SK-N-SH (cell line): Measurements from ENCODE around the gene TIGD2. TPM values are rescaled to one million over a fixed set of nuclear protein-coding genes. Genes with fewer than 3 reads are reported as not detected.

Experiments used
- CTCF ChIA-PET: fragments of 300-600, 350-600 bp; formaldehyde crosslinking; extraction: SDS; loops from one replicate; lab custom pipeline; 2021; lab: Yijun Ruan, JAX
- POLR2A ChIA-PET: fragments of 350-600 bp; sonication (Branson Sonifier 250); formaldehyde crosslinking; extraction: SDS; loops from one replicate; lab custom pipeline; 2020; ENCODE audit warnings: antibody characterized with exemption, inconsistent platforms; lab: Yijun Ruan, JAX
- DNase-seq: peaks from one replicate; pipeline ENCODE4 v3.0.0; 2012
- H2AFZ ChIP-seq: fragments of 200-600 bp; sonication (generic); 2 replicates; pipeline ENCODE4 v1.8.1; 2016; ENCODE audit warnings: antibody characterized with exemption, mild to moderate bottlenecking, low read depth
- H3F3A ChIP-seq: fragments of 200-600 bp; sonication (generic); replicated peaks from 2 replicates; pipeline ENCODE3; 2016; ENCODE audit warnings: antibody characterized with exemption, mild to moderate bottlenecking; ENCODE audit not compliant: insufficient read depth
- H3K27ac ChIP-seq, 2 experiments: fragments of 200-500 bp in 1 of 2; fragments of 200-600 bp in 1 of 2; sonication (Bioruptor generic) in 1 of 2; sonication (generic), shearing (Covaris generic) in 1 of 2; 2 replicates each; pipeline versions ENCODE4 v1.5.1 to v1.6.1; 2014 to 2016; ENCODE audit warnings: low read depth in 2 of 2, inconsistent platforms in 1 of 2, low read length in 1 of 2, mild to moderate bottlenecking in 1 of 2, mixed read lengths in 1 of 2
- H3K27me3 ChIP-seq: fragments of 200-600 bp; sonication (generic), shearing (Covaris generic); 2 replicates; pipeline ENCODE4 v1.6.1; 2016; ENCODE audit warnings: mixed run types; ENCODE audit not compliant: insufficient read depth
- H3K36me3 ChIP-seq, 2 experiments: fragments of 200-500 bp in 1 of 2; fragments of 200-600 bp in 1 of 2; sonication (Bioruptor generic) in 1 of 2; sonication (generic) in 1 of 2; replicated peaks in 1 of 2; 2 replicates each; pipeline versions ENCODE3 to v1.5.1; 2014 to 2016; ENCODE audit warnings: low read length in 1 of 2, mild to moderate bottlenecking in 1 of 2; ENCODE audit not compliant: insufficient read depth in 2 of 2, control insufficient read depth in 1 of 2
- H3K4me1 ChIP-seq, 2 experiments: fragments of 200-500 bp in 1 of 2; fragments of 200-600 bp in 1 of 2; sonication (Bioruptor generic) in 1 of 2; sonication (generic), shearing (Covaris generic) in 1 of 2; 2 replicates each; pipeline versions ENCODE4 v1.5.1 to v1.6.1; 2014 to 2016; ENCODE audit warnings: low read depth in 1 of 2, low read length in 1 of 2, mixed run types in 1 of 2; ENCODE audit not compliant: insufficient read depth in 2 of 2, control insufficient read depth in 1 of 2
- H3K4me2 ChIP-seq: fragments of 200-600 bp; sonication (generic), shearing (Covaris generic); 2 replicates; pipeline ENCODE4 v1.6.1; 2017; ENCODE audit warnings: mixed run types
- H3K4me3 ChIP-seq, 2 experiments: fragments of 200-500 bp in 1 of 2; fragments of 200-600 bp in 1 of 2; sonication (Bioruptor generic) in 1 of 2; sonication (generic), shearing (Covaris generic) in 1 of 2; 2 replicates each; pipeline versions ENCODE4 v1.5.1 to v1.8.1; 2014 to 2016; ENCODE audit warnings: low read depth in 2 of 2, inconsistent platforms in 1 of 2, low read length in 1 of 2, mild to moderate bottlenecking in 1 of 2, mixed read lengths in 1 of 2, moderate library complexity in 1 of 2
- H3K79me2 ChIP-seq: fragments of 200-600 bp; sonication (generic); 2 replicates; pipeline ENCODE4 v1.8.1; 2017; ENCODE audit warnings: mild to moderate bottlenecking; ENCODE audit not compliant: insufficient read depth
- H3K9ac ChIP-seq: fragments of 200-600 bp; sonication (generic); 2 replicates; pipeline ENCODE4 v1.6.1; 2017; ENCODE audit warnings: mixed run types
- H3K9me2 ChIP-seq: fragments of 200-600 bp; sonication (generic); 2 replicates; pipeline ENCODE4 v1.6.1; 2017; ENCODE audit warnings: mixed run types
- H3K9me3 ChIP-seq: fragments of 200-600 bp; sonication (generic); 2 replicates; pipeline ENCODE4 v1.6.1; 2017; ENCODE audit warnings: mixed run types, mild to moderate bottlenecking, moderate library complexity
- H4K20me1 ChIP-seq: fragments of 200-600 bp; sonication (generic); 2 replicates; pipeline ENCODE4 v1.6.1; 2017; ENCODE audit warnings: mild to moderate bottlenecking, mixed run types; ENCODE audit not compliant: insufficient read depth
- CTCF ChIP-seq: fragments of 200-600 bp; sonication (generic); IDR thresholded peaks from 2 replicates; pipeline ENCODE4 v1.6.1; 2017; ENCODE audit warnings: antibody characterized with exemption, mild to moderate bottlenecking, moderate library complexity
- EZH2phosphoT487 ChIP-seq: fragments of 200-600 bp; sonication (generic); IDR thresholded peaks from 2 replicates; pipeline ENCODE4 v1.6.1; 2017; ENCODE audit warnings: low read depth, mixed run types, mild to moderate bottlenecking, antibody characterized with exemption, moderate library complexity, borderline replicate concordance
- FOSL2 ChIP-seq: IDR thresholded peaks from 2 replicates; pipeline ENCODE4 v1.4.0; 2012; ENCODE audit warnings: low read depth, mild to moderate bottlenecking, moderate library complexity, borderline replicate concordance
- MAX ChIP-seq: IDR thresholded peaks from 2 replicates; pipeline ENCODE4 v1.4.0; 2012; ENCODE audit warnings: low read depth
- NRF1 ChIP-seq: IDR thresholded peaks from 2 replicates; pipeline ENCODE4 v1.6.1; 2012; ENCODE audit warnings: low read depth, mild to moderate bottlenecking, low read length
- POLR2AphosphoS5 ChIP-seq: IDR thresholded peaks from 2 replicates; pipeline ENCODE4 v1.6.1; 2012; ENCODE audit warnings: low read depth, low read length
- RAD21 ChIP-seq: IDR thresholded peaks from 2 replicates; pipeline ENCODE4 v1.6.1; 2012; ENCODE audit warnings: mild to moderate bottlenecking, low read length
- REST ChIP-seq: IDR thresholded peaks from 2 replicates; pipeline ENCODE4 v1.6.1; 2012; ENCODE audit warnings: mild to moderate bottlenecking, low read depth, low read length, moderate library complexity
- RFX5 ChIP-seq: IDR thresholded peaks from 2 replicates; pipeline ENCODE4 v1.6.1; 2012; ENCODE audit warnings: mild to moderate bottlenecking, improper control_type of control experiment, low read length
- SMC3 ChIP-seq: IDR thresholded peaks from 2 replicates; pipeline ENCODE4 v1.6.1; 2012; ENCODE audit warnings: low read depth, low read length, improper control_type of control experiment
- TCF12 ChIP-seq: IDR thresholded peaks from 2 replicates; pipeline ENCODE4 v1.4.0; 2012
- YY1 ChIP-seq: IDR thresholded peaks from 2 replicates; pipeline ENCODE4 v1.4.0; 2012; ENCODE audit warnings: low read depth, mild to moderate bottlenecking
- WGBS: methylation state at CpG from one replicate; pipeline ENCODE4 v1.1.6; 2017; ENCODE audit warnings: low lambda C conversion rate; 5-methylcytosine and 5-hydroxymethylcytosine counted together
- polyA plus RNA-seq, 3 experiments: library from polyadenylated mRNA; depleted of rRNA; stranded (reverse); fragments of >200 nt; gene quantifications; 2 replicates each; pipeline ENCODE4 v1.2.3, GENCODE V29; 2012

TIGD2 gene
- polyA plus RNA-seq, 1 of the 3 experiments (the other 2 are of a cell fraction): 0.84 TPM

GRCh38 chr4:89158884-89159503 is 47.7 kb downstream of the TIGD2 start:
- Histone ChIP-seq H3K9ac (no peak overlapping the region), H3F3A (no peaks in the 10 kb centered on the region), H3K4me2 (no peak overlapping the region), H3K4me3 (peak overlapping the region in 1 of 2 experiments; percentile 30; a peak in 1 of 4 replicates), H3K27me3 (no peaks in the 10 kb centered on the region), H3K9me2 (no peaks in the 10 kb centered on the region), H3K9me3 (no peaks in the 10 kb centered on the region), H2AFZ (peak overlapping the region; percentile 83), H3K27ac (no peak overlapping the region), H4K20me1 (no peaks in the 10 kb centered on the region), H3K36me3 (no peaks in the 10 kb centered on the region), H3K79me2 (no peaks in the 10 kb centered on the region), H3K4me1 (no peaks in the 10 kb centered on the region)
- CTCF ChIA-PET: interaction anchor here (0.6 to 1.7 kb wide), 11 partner anchors 8 to 742 kb away, joined by 3 to 7 read pairs (median 4); no protein-coding TSS in a partner anchor
- POLR2A ChIA-PET: no interaction called here
- TF ChIP-seq RFX5 (no peak), TCF12 (no peak), CTCF (peak; percentile 85), MAX (no peak), FOSL2 (no peak), EZH2phosphoT487 (no peak), YY1 (peak; percentile 32; the same call in 1 of the 2 replicates), REST (no peak), SMC3 (peak; percentile 53; the same call in 1 of the 2 replicates), POLR2AphosphoS5 (no peak), NRF1 (no peak), RAD21 (peak; percentile 77)
- peak; percentile 42 for DNase-seq
- WGBS: 1% methylated on average over 2 of the region's 2 CpGs
